Fibroblast of lung (primary cell): ENCODE data around the gene NKAIN2.

Experiments used
- CTCF ChIP-seq, 2 donors: IDR thresholded peaks in 1 of 2; conservative IDR thresholded peaks in 1 of 2; 1 replicate in 1 of 2; 2 replicates in 1 of 2; pipeline ENCODE4 v1.5.1; 2011 to 2012; ENCODE audit warnings: low read length in 2 of 2, control low read depth in 1 of 2, inconsistent platforms in 1 of 2, low read depth in 1 of 2, mild to moderate bottlenecking in 1 of 2
- EZH2 ChIP-seq: IDR thresholded peaks from 2 replicates; pipeline ENCODE4 v1.5.1; 2012; ENCODE audit warnings: low read length, control low read depth, mild to moderate bottlenecking; ENCODE audit errors: missing control alignments

GRCh38 chr6:124479991-124480430 lies 676.3 kb downstream of the NKAIN2 start:
- no peak for TF ChIP-seq CTCF (conservative IDR thresholded peaks at IDR 0.05 in 1 of 2, IDR thresholded peaks at IDR 0.05 in 1 of 2; ENCODE audit: low read depth in 1 of 2, low read length in 2 of 2)
- no peak for TF ChIP-seq EZH2
